Right lobe of liver (tissue), 6 donors: ENCODE measurements around the gene PARVA. TPM values are rescaled to one million over a fixed set of nuclear protein-coding genes. Genes with fewer than 3 reads are reported as not detected.
A peak's percentile ranks its signal among the peaks of the same experiment; 100 is the strongest.

Experiments used
- ATAC-seq, 4 donors: fragments of 200-7000 bp; cut with Tn5 transposase; one replicate each; pipeline ENCODE4 v1.9.1; 2020; ENCODE audit warnings: mild to moderate bottlenecking in 4 of 4, moderate library complexity in 4 of 4
- DNase-seq, 3 donors: peaks; one replicate each; pipeline ENCODE4 v3.0.0-alpha.2; 2020
- H3K27ac ChIP-seq, 3 donors: fragments of 200-600 bp; one replicate each; pipeline ENCODE4 v1.8.0; 2022
- H3K27me3 ChIP-seq, 2 donors: fragments of 200-600 bp; one replicate each; pipeline ENCODE4 v1.8.0; 2022
- H3K36me3 ChIP-seq, 4 donors: fragments of 200-600 bp; sonication (generic) in 1 of 4; one replicate each; pipeline versions ENCODE4 v1.5.1 to v1.8.0; 2017 to 2022; ENCODE audit warnings: control low read depth in 1 of 4
- H3K4me1 ChIP-seq, 4 donors: fragments of 200-600 bp; sonication (generic) in 1 of 4; one replicate each; pipeline versions ENCODE4 v1.5.1 to v1.8.0; 2017 to 2022; ENCODE audit warnings: control low read depth in 1 of 4
- H3K4me3 ChIP-seq, 3 donors: fragments of 200-600 bp; one replicate each; pipeline ENCODE4 v1.8.0; 2022
- H3K9me3 ChIP-seq, 4 donors: fragments of 200-600 bp; sonication (generic) in 1 of 4; one replicate each; pipeline versions ENCODE4 v1.5.1 to v1.8.0; 2017 to 2022; ENCODE audit warnings: control low read depth in 1 of 4
- POLR2A ChIP-seq: fragments of 450-650 bp; IDR thresholded peaks from one replicate; pipeline ENCODE4 v1.6.1; 2017; ENCODE audit warnings: antibody characterized with exemption, mild to moderate bottlenecking
- WGBS: methylation state at CpG from one replicate; pipeline ENCODE4 v1.1.6; 2018; ENCODE audit warnings: low coverage, low lambda C conversion rate; ENCODE audit not compliant: insufficient coverage; ENCODE audit errors: missing lambda C conversion rate; 5-methylcytosine and 5-hydroxymethylcytosine counted together
- intact Hi-C, 2 donors: fragments of 100-400 bp; cut with DNase I; formaldehyde crosslinking; loops; one replicate each; pipeline versions ENCODE4 v1.11.2 to v1.14.1; 2022
- total RNA-seq, 6 experiments: library from RNA; depleted of rRNA in 2 of 6; stranded (reverse); fragments of >200 nt in 2 of 6; fragmentation: NEBNext Ultra II Directional in 3 of 6; extraction: Animal tissue kit (Norgen Biotek cat#: 25700) in 3 of 6; gene quantifications; one replicate each; pipeline versions ENCODE4 v1.1.0 to v1.2.4, GENCODE V29; 2016 to 2023
- TF ChIP-seq, protein P1 (sequence below), 4 donors: fragments of 200-600 bp in 3 of 4; fragments of 450-650 bp in 1 of 4; IDR thresholded peaks; one replicate each; pipeline versions ENCODE4 v1.5.1 to v1.8.0; 2016 to 2022; ENCODE audit warnings: antibody characterized with exemption in 4 of 4, mild to moderate bottlenecking in 2 of 4
- donor health status: DM: no; HTN: yes; CAD: no.
- donor health status: DM: no; HTN: no; CAD: no.
- donor health status: DM: no; HTN: no; CAD: no.
- donor health status: DM: no; HTN: yes; CAD: no.
- donor health status: DM: no; HTN: yes; CAD: no.

Gene PARVA
- total RNA-seq, 6 experiments from 2014 or later = 11.1 to 27.5 (median 21.8) TPM

DNA sequence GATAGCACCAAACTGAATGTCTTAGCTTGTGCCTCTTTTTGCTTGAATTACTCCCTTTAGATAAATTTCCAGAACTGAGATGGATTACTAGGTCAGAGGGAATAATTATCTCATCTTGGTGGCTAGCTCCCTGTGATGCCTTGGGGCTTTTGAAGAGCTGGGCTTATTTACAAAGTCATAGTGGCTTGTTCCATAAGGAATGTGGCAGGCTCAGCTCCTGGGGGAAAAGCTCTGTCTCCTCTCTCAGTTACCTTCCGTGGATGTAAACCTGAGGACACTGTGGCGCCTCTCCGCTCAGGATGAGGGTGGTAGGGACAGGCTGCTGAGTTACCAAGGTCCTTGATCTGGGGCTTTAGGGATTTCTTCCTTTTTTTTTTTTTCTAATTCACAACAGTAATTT lies 121.7 kb downstream of the PARVA start:
- peaks cover 0 to 6% (median 0%) of the 10 kb centered on the region in 4 donors for H3K36me3 ChIP-seq
- no peaks in the 10 kb centered on the region for H3K9me3 ChIP-seq
- intact Hi-C loops = no loop called here
- no peaks in the 10 kb centered on the region for H3K27me3 ChIP-seq
- no peak overlapping the region for H3K27ac ChIP-seq
- no peak overlapping the region for H3K4me3 ChIP-seq
- no peaks in the 10 kb centered on the region for H3K4me1 ChIP-seq
- ATAC-seq = no peak
- no peak for DNase-seq
- 93% methylated on average over 3 of the region's 3 CpGs for WGBS
- TF ChIP-seq, protein P1, sequence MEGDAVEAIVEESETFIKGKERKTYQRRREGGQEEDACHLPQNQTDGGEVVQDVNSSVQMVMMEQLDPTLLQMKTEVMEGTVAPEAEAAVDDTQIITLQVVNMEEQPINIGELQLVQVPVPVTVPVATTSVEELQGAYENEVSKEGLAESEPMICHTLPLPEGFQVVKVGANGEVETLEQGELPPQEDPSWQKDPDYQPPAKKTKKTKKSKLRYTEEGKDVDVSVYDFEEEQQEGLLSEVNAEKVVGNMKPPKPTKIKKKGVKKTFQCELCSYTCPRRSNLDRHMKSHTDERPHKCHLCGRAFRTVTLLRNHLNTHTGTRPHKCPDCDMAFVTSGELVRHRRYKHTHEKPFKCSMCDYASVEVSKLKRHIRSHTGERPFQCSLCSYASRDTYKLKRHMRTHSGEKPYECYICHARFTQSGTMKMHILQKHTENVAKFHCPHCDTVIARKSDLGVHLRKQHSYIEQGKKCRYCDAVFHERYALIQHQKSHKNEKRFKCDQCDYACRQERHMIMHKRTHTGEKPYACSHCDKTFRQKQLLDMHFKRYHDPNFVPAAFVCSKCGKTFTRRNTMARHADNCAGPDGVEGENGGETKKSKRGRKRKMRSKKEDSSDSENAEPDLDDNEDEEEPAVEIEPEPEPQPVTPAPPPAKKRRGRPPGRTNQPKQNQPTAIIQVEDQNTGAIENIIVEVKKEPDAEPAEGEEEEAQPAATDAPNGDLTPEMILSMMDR (IDR thresholded peaks at IDR 0.05) = no peak
- TF ChIP-seq POLR2A = no peak

DNA sequence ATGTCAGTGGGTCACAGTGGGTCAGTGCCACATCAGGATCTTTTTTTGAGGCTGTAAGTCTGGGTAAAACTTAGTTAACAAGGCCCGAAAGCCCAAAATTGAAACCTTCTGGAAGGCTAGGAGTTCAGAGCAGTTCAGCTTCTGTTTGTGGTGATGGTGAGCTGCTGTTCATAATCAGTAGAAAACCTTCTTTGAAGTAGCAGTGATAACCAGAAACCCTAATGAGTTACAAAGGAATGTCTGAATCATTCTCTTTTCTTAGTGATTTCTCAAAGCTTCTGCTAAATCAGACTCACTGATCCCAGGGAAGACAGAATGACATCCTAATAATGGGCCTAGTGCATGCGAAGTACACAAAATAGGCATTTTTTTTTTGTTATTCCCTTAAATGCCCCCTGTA lies 124.7 kb downstream of the PARVA start:
- no peak for TF ChIP-seq POLR2A
- TF ChIP-seq, protein P1 (IDR thresholded peaks at IDR 0.05) = no peak
- WGBS = 100% methylated on average over 1 of the region's 2 CpGs
- no peaks in the 10 kb centered on the region for H3K36me3 ChIP-seq
- no peaks in the 10 kb centered on the region for H3K27me3 ChIP-seq
- no peak overlapping the region for H3K4me3 ChIP-seq
- intact Hi-C loops = no loop called here
- no peak overlapping the region for H3K27ac ChIP-seq
- no peaks in the 10 kb centered on the region for H3K4me1 ChIP-seq
- ATAC-seq = no peak
- no peak for DNase-seq
- H3K9me3 ChIP-seq = no peaks in the 10 kb centered on the region

DNA sequence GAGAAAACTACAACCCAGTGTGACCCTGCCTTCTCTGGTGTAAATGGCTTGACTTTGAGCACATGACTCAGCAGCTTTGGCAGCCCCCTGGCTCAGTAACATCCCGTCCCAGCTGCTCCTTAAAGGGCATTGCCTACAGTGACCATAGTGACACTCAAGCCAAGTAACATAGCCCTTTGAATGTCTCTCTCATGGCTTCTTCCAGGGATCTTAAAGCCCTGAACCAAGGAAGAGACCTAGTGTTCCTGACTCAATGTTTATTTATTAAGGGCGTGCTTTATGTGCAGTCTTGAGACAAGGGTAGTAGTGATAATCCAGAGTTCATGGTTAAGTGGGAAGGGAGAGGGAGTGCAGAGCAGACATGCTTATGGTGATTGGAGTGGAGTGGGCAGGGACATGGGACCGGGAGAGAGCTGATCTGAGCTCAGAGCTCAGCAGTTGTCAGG lies 125.7 kb downstream of the PARVA start:
- H3K4me1 ChIP-seq = no peaks in the 10 kb centered on the region
- WGBS = 73% methylated on average over 2 of the region's 3 CpGs

DNA sequence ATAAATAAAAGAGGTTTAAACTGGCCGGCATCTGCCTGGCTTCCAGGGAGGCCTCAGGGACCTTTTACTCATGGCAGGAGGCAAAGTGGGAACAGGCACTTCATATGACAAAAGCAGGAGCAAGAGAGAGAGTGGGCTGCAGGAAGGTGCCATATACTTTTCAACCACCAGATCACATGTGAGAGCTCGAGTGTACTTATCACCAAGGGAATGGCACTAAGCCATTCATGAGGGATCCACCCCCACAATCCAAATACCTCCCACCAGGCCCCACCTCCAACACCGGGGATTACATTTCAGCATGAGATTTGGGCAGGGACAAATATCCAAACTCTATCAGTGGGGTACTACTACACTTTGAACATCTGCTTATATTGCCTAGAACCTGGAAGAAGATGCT lies 126.5 kb downstream of the PARVA start:
- TF ChIP-seq POLR2A = no peak
- TF ChIP-seq, protein P1 (IDR thresholded peaks at IDR 0.05) = no peak
- intact Hi-C loops = no loop called here
- H3K4me1 ChIP-seq = no peaks in the 10 kb centered on the region
- DNase-seq (no peak), ATAC-seq (no peak)
- H3K4me3 ChIP-seq = no peak overlapping the region
- no peak overlapping the region for H3K27ac ChIP-seq
- no peaks in the 10 kb centered on the region for H3K36me3 ChIP-seq
- 50% methylated on average over 2 of the region's 3 CpGs for WGBS
- H3K27me3 ChIP-seq = no peaks in the 10 kb centered on the region
- H3K9me3 ChIP-seq = no peaks in the 10 kb centered on the region

More for the DNA sequence above, 125.7 kb downstream of the PARVA start:
- no peak for TF ChIP-seq POLR2A
- TF ChIP-seq, protein P1 (IDR thresholded peaks at IDR 0.05) = no peak
- Histone ChIP-seq H3K27me3 (no peaks in the 10 kb centered on the region), H3K27ac (no peak overlapping the region), H3K36me3 (no peaks in the 10 kb centered on the region), H3K9me3 (no peaks in the 10 kb centered on the region), H3K4me3 (no peak overlapping the region)
- ATAC-seq (peak in 2 of 4 donors; percentile 26 to 27), DNase-seq (no peak)
- intact Hi-C loops = no loop called here

DNA sequence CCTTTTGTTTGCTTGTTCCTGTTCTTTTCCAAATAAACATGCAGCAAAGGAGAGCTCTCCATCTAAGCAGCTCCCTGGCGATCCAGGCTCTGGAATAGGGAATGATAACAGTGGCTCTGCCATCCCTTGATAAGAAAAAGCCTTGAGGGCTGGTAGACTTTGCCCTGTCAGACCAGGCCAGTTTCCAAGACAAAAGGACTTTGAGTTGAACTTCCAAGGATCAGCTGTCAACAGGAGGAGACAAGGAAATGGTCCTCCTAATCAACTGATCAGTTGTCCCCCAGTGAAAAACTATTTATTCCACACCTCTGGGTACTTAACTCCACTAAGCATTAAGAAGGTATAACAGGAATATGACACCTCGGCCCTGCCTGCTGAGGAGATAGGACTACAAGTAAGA lies 127.8 kb downstream of the PARVA start:
- H3K4me1 ChIP-seq = no peaks in the 10 kb centered on the region
- 70% methylated on average over 2 of the region's 2 CpGs for WGBS
- no peak overlapping the region for H3K27ac ChIP-seq
- no peaks in the 10 kb centered on the region for H3K36me3 ChIP-seq
- TF ChIP-seq POLR2A = no peak
- TF ChIP-seq, protein P1 (IDR thresholded peaks at IDR 0.05) = no peak
- intact Hi-C loops = no loop called here
- DNase-seq = no peak
- peak in 1 of 4 donors; percentile 65 for ATAC-seq
- H3K4me3 ChIP-seq = no peak overlapping the region
- no peaks in the 10 kb centered on the region for H3K27me3 ChIP-seq
- H3K9me3 ChIP-seq = no peaks in the 10 kb centered on the region
